HEK293 (cell line): ENCODE data around the gene LASP1.
A peak's percentile ranks its signal among the peaks of the same experiment; 100 is the strongest.

ENCODE experiments used
- CTCF ChIA-PET: fragments of 350-600 bp; formaldehyde crosslinking; extraction: SDS; loops from one replicate; lab custom pipeline; 2021; ENCODE audit warnings: antibody characterized with exemption; lab: Yijun Ruan, JAX
- POLR2A ChIA-PET: fragments of 300-600 bp; formaldehyde crosslinking; extraction: SDS; loops from one replicate; lab custom pipeline; 2020; ENCODE audit warnings: antibody characterized with exemption, inconsistent platforms; lab: Yijun Ruan, JAX
- H3K27ac ChIP-seq: fragments of 200-500 bp; sonication (Bioruptor generic); 2 replicates; pipeline ENCODE4 v1.5.1; 2014; ENCODE audit warnings: low read depth, low read length, control low read depth, inconsistent platforms; ENCODE audit errors: extremely low read depth
- H3K36me3 ChIP-seq, 2 experiments: fragments of 200-500 bp in 1 of 2; sonication (Bioruptor generic) in 1 of 2; 1 replicate in 1 of 2; 2 replicates in 1 of 2; pipeline ENCODE4 v1.5.1; 2014 to 2017; ENCODE audit warnings: inconsistent platforms in 2 of 2, low read length in 2 of 2; ENCODE audit not compliant: control insufficient read depth in 2 of 2, insufficient read depth in 1 of 2
- H3K4me1 ChIP-seq: fragments of 200-500 bp; sonication (Bioruptor generic); 2 replicates; pipeline ENCODE4 v1.5.1; 2014; ENCODE audit warnings: mild to moderate bottlenecking, low read length, inconsistent platforms; ENCODE audit not compliant: control insufficient read depth, insufficient read depth
- H3K4me3 ChIP-seq: 2 replicates; pipeline ENCODE4 v1.5.1; 2011; ENCODE audit warnings: low read depth, mild to moderate bottlenecking, control low read depth, low read length, moderate library complexity
- H3K9me3 ChIP-seq: fragments of 200-500 bp; sonication (Bioruptor generic); 2 replicates; pipeline ENCODE4 v1.5.1; 2014; ENCODE audit warnings: low read depth, low read length, inconsistent platforms; ENCODE audit not compliant: control insufficient read depth, insufficient read depth
- GLIS2 ChIP-seq: fragments of 450-650 bp; formaldehyde crosslinking; IDR thresholded peaks from 2 replicates; pipeline ENCODE4 v1.5.1; 2016; ENCODE audit warnings: missing biosample characterization, missing genetic modification characterization
- KLF7 ChIP-seq: fragments of 450-650 bp; formaldehyde crosslinking; IDR thresholded peaks from 2 replicates; pipeline ENCODE4 v1.5.1; 2016; ENCODE audit warnings: missing biosample characterization, missing genetic modification characterization, borderline replicate concordance
- KLF9 ChIP-seq: fragments of 450-650 bp; formaldehyde crosslinking; IDR thresholded peaks from 2 replicates; pipeline ENCODE4 v1.5.1; 2016; ENCODE audit warnings: missing biosample characterization, missing genetic modification characterization, low read depth
- PATZ1 ChIP-seq: fragments of 450-650 bp; formaldehyde crosslinking; IDR thresholded peaks from 2 replicates; pipeline ENCODE4 v1.5.1; 2016; ENCODE audit warnings: missing biosample characterization, missing genetic modification characterization
- PRDM10 ChIP-seq: fragments of 450-650 bp; formaldehyde crosslinking; IDR thresholded peaks from 2 replicates; pipeline ENCODE4 v1.5.1; 2016; ENCODE audit warnings: missing biosample characterization, missing genetic modification characterization
- RBAK ChIP-seq: fragments of 450-650 bp; formaldehyde crosslinking; IDR thresholded peaks from 2 replicates; pipeline ENCODE4 v1.5.1; 2016; ENCODE audit warnings: missing biosample characterization, missing genetic modification characterization
- TRIM28 ChIP-seq: IDR thresholded peaks from 2 replicates; pipeline ENCODE4 v1.6.1; 2011; ENCODE audit warnings: low read length, control low read depth, borderline replicate concordance
- ZNF121 ChIP-seq: fragments of 450-650 bp; formaldehyde crosslinking; IDR thresholded peaks from 2 replicates; pipeline ENCODE4 v1.5.1; 2016; ENCODE audit warnings: missing biosample characterization, missing genetic modification characterization
- ZNF416 ChIP-seq: fragments of 450-650 bp; formaldehyde crosslinking; IDR thresholded peaks from 2 replicates; pipeline ENCODE4 v1.5.1; 2016; ENCODE audit warnings: missing biosample characterization, missing genetic modification characterization
- ZNF580 ChIP-seq: fragments of 450-650 bp; formaldehyde crosslinking; IDR thresholded peaks from 2 replicates; pipeline ENCODE4 v1.5.1; 2016; ENCODE audit warnings: missing biosample characterization, missing genetic modification characterization
- ZNF585B ChIP-seq: fragments of 450-650 bp; formaldehyde crosslinking; IDR thresholded peaks from 2 replicates; pipeline ENCODE4 v1.5.1; 2016; ENCODE audit warnings: missing biosample characterization, missing genetic modification characterization
- ZNF600 ChIP-seq: fragments of 450-650 bp; formaldehyde crosslinking; IDR thresholded peaks from 2 replicates; pipeline ENCODE4 v1.5.1; 2016; ENCODE audit warnings: missing biosample characterization, missing genetic modification characterization
- ZNF629 ChIP-seq: fragments of 450-650 bp; formaldehyde crosslinking; IDR thresholded peaks from 2 replicates; pipeline ENCODE4 v1.5.1; 2017; ENCODE audit warnings: missing biosample characterization, missing genetic modification characterization
- ZNF645 ChIP-seq: fragments of 450-650 bp; formaldehyde crosslinking; IDR thresholded peaks from 2 replicates; pipeline ENCODE4; 2016; ENCODE audit warnings: missing biosample characterization, missing genetic modification characterization
- ZSCAN30 ChIP-seq: fragments of 450-650 bp; IDR thresholded peaks from 2 replicates; pipeline ENCODE4 v1.5.1; 2018; ENCODE audit warnings: missing biosample characterization, mild to moderate bottlenecking, missing genetic modification characterization, moderate library complexity

LASP1 gene

GRCh38 chr17:38914741-38915638, 45.1 kb downstream of the LASP1 start:
- ChIA-PET POLR2A (interaction anchor here (1.1 kb wide), 1 partner anchor 45 kb away, joined by 6 read pairs; the partner anchor contains the start of gene LASP1), CTCF (interaction anchor here (0.7 to 2.6 kb wide), 5 partner anchors 9 to 250 kb away, joined by 3 to 12 read pairs (median 3); partner anchors contain the start of gene LASP1NB)
- Histone ChIP-seq H3K4me1 (no peaks in the 10 kb centered on the region), H3K4me3 (no peak overlapping the region), H3K9me3 (no peaks in the 10 kb centered on the region), H3K27ac (no peak overlapping the region)
- TF ChIP-seq KLF9 (tag by site-specific recombination) (no peak), ZNF600 (tag by site-specific recombination) (0 out of 2 replicates have a peak, but pooled peaks have one; percentile 2), PATZ1 (tag by site-specific recombination) (0 out of 2 replicates have a peak, but pooled peaks have one; percentile 14), ZNF580 (tag by site-specific recombination) (no peak)
- TF ChIP-seq, all 188 proteins: peak for 2
- peaks cover 0 to 58% of the 10 kb centered on the region in 2 experiments; a peak in 2 of 3 replicates for H3K36me3 ChIP-seq

GRCh38 chr17:38915639-38915995, 45.8 kb downstream of the LASP1 start:
- H3K36me3 ChIP-seq: peaks cover 0 to 59% of the 10 kb centered on the region in 2 experiments; a peak in 2 of 3 replicates
- no peak overlapping the region; the same call in 1 of the 2 replicates for H3K27ac ChIP-seq
- no peak overlapping the region for H3K4me3 ChIP-seq
- ChIA-PET POLR2A (interaction anchor here (1.1 kb wide), 1 partner anchor 46 kb away, joined by 6 read pairs; the partner anchor contains the start of gene LASP1), CTCF (interaction anchor here (1.0 to 2.6 kb wide), 3 partner anchors 9 to 60 kb away, joined by 3 to 12 read pairs (median 3); partner anchors contain the start of gene LASP1NB)
- no peaks in the 10 kb centered on the region for H3K4me1 ChIP-seq
- TF ChIP-seq KLF7 (tag by site-specific recombination) (no peak), ZSCAN30 (tag by site-specific recombination) (no peak), ZNF645 (tag by site-specific recombination) (no peak), ZNF629 (tag by site-specific recombination) (no peak), TRIM28 (no peak), ZNF121 (no peak), ZNF416 (no peak), RBAK (tag by site-specific recombination) (no peak), ZNF585B (tag by site-specific recombination) (no peak), PRDM10 (tag by site-specific recombination) (no peak), GLIS2 (tag by site-specific recombination) (no peak)
- no peaks in the 10 kb centered on the region for H3K9me3 ChIP-seq
